ENCODE measurements around the gene CPAMD8.

Gene CPAMD8

GRCh38 chr19:17026706-17027534 lies at the start of gene CPAMD8:
Gene CPAMD8, minus strand, starts transcription at chr19:17026810. Its CDS starts 168 bp downstream, at chr19:17026642.
- no peak for DNase-seq (ENCODE audit: low read depth)

GRCh38 chr19:17075864-17076542 lies 49.4 kb upstream of the CPAMD8 start:
- DNase-seq (ENCODE audit: low read depth), result no peak

- DNase-seq (ENCODE audit: low read depth), result peak; percentile 84
These were observed 48.6 kb upstream of the CPAMD8 start, which contains the start of the genes HAUS8 and MYO9B for GRCh38 chr19:17075035-17075863. Gene HAUS8, minus strand, starts transcription at chr19:17075452. Its CDS starts 30 bp downstream, at chr19:17075422. Gene MYO9B, plus strand, starts transcription at chr19:17075777. Its CDS starts 25,941 bp downstream, at chr19:17101718.

GRCh38 chr19:17074634-17075034 lies 48.0 kb upstream of the CPAMD8 start:
- no peak for DNase-seq (ENCODE audit: low read depth)

GRCh38 chr19:17073869-17074633 lies 47.4 kb upstream of the CPAMD8 start:
- DNase-seq (ENCODE audit: low read depth), result no peak

- no peak for DNase-seq (ENCODE audit: low read depth)
These were observed 44.3 kb upstream of the CPAMD8 start for GRCh38 chr19:17070912-17071311.

- DNase-seq (ENCODE audit: low read depth), result no peak
These were observed 43.8 kb upstream of the CPAMD8 start for GRCh38 chr19:17070421-17070820.

GRCh38 chr19:17069193-17069592 lies 42.6 kb upstream of the CPAMD8 start:
- DNase-seq (ENCODE audit: low read depth), result no peak

GRCh38 chr19:17063428-17063827 lies 36.8 kb upstream of the CPAMD8 start:
- no peak for DNase-seq (ENCODE audit: low read depth)

GRCh38 chr19:17061691-17062090 lies 35.1 kb upstream of the CPAMD8 start:
- no peak for DNase-seq (ENCODE audit: low read depth)

GRCh38 chr19:17061205-17061604 lies 34.6 kb upstream of the CPAMD8 start:
- no peak for DNase-seq (ENCODE audit: low read depth)

- DNase-seq (ENCODE audit: low read depth), result no peak
These were observed 34.2 kb upstream of the CPAMD8 start for GRCh38 chr19:17060802-17061201.

GRCh38 chr19:17058236-17058635 lies 31.6 kb upstream of the CPAMD8 start:
- no peak for DNase-seq (ENCODE audit: low read depth)

GRCh38 chr19:17055636-17056035 lies 29.0 kb upstream of the CPAMD8 start:
- no peak for DNase-seq (ENCODE audit: low read depth)

- no peak for DNase-seq (ENCODE audit: low read depth)
These were observed 28.1 kb upstream of the CPAMD8 start for GRCh38 chr19:17054746-17055145.

GRCh38 chr19:17052439-17052838 lies 25.8 kb upstream of the CPAMD8 start:
- DNase-seq (ENCODE audit: low read depth), result no peak

- DNase-seq (ENCODE audit: low read depth), result no peak
These were observed 23.2 kb upstream of the CPAMD8 start for GRCh38 chr19:17049711-17050280.

- DNase-seq (ENCODE audit: low read depth), result no peak
These were observed 22.4 kb upstream of the CPAMD8 start for GRCh38 chr19:17048885-17049453.

- DNase-seq (ENCODE audit: low read depth), result no peak
These were observed 19.4 kb upstream of the CPAMD8 start for GRCh38 chr19:17045907-17046502.

- no peak for DNase-seq (ENCODE audit: low read depth)
These were observed 17.1 kb upstream of the CPAMD8 start for GRCh38 chr19:17043744-17044143.

Measured in HS-5 (cell line).